ENCODE results near the gene COG8.

GRCh38 chr16:69329369-69330285 is 9.7 kb downstream of the COG8 start:
- no peak for TF ChIP-seq CTCF (IDR thresholded peaks at IDR 0.05)
- TF ChIP-seq EP300 (IDR thresholded peaks at IDR 0.05): no peak
- TF ChIP-seq POLR2A (IDR thresholded peaks at IDR 0.05): no peak
- TF ChIP-seq POLR2AphosphoS5 (IDR thresholded peaks at IDR 0.05): peak in 2 of 4 donors; percentile 31 to 50
